GM23338 (cell line): Measurements from ENCODE around the gene TAT. TPM values are rescaled to one million over a fixed set of nuclear protein-coding genes. Genes with fewer than 3 reads are reported as not detected.

Experiments
- ATAC-seq: fragments of 200-7000 bp; cut with Tn5 transposase; 3 replicates; pipeline ENCODE4 v1.9.1; 2020
- DNase-seq: peaks from one replicate; pipeline ENCODE4 v3.0.0-alpha.2; 2015; ENCODE audit warnings: low spot score
- H2AFZ ChIP-seq: fragments of 200-600 bp; sonication (generic); 2 replicates; pipeline ENCODE4 v1.8.0; 2016; ENCODE audit warnings: antibody characterized with exemption, mild to moderate bottlenecking, moderate library complexity
- H3F3A ChIP-seq: fragments of 200-600 bp; sonication (generic); replicated peaks from 2 replicates; pipeline ENCODE4 v1.8.0; 2017; ENCODE audit warnings: antibody characterized with exemption, mixed run types, low read depth
- H3K27ac ChIP-seq: fragments of 200-600 bp; sonication (generic); 2 replicates; pipeline ENCODE4 v1.6.1; 2016; ENCODE audit warnings: low read depth
- H3K27me3 ChIP-seq: fragments of 200-600 bp; sonication (generic); 2 replicates; pipeline ENCODE4 v1.8.0; 2016; ENCODE audit warnings: mild to moderate bottlenecking, mixed run types, moderate library complexity; ENCODE audit not compliant: insufficient read depth
- H3K36me3 ChIP-seq: fragments of 200-600 bp; sonication (generic); 2 replicates; pipeline ENCODE4 v1.8.0; 2016; ENCODE audit warnings: mild to moderate bottlenecking; ENCODE audit not compliant: insufficient read depth
- H3K4me1 ChIP-seq: fragments of 200-600 bp; sonication (generic); 2 replicates; pipeline ENCODE4 v1.8.0; 2016; ENCODE audit warnings: mild to moderate bottlenecking, moderate library complexity; ENCODE audit not compliant: insufficient read depth
- H3K4me2 ChIP-seq: fragments of 200-600 bp; sonication (generic); 2 replicates; pipeline ENCODE4 v1.7.1; 2017; ENCODE audit warnings: mixed run types
- H3K4me3 ChIP-seq: fragments of 200-600 bp; sonication (generic); 2 replicates; pipeline ENCODE4 v1.6.1; 2016; ENCODE audit warnings: mixed run types
- H3K79me2 ChIP-seq: fragments of 200-600 bp; sonication (generic); replicated peaks from 2 replicates; pipeline ENCODE4 v1.8.0; 2017; ENCODE audit warnings: mild to moderate bottlenecking; ENCODE audit not compliant: insufficient read depth
- H3K9me2 ChIP-seq: fragments of 200-600 bp; sonication (generic); 2 replicates; pipeline ENCODE4 v1.8.0; 2017; ENCODE audit not compliant: insufficient read depth
- H4K20me1 ChIP-seq: fragments of 200-600 bp; sonication (generic); replicated peaks from 2 replicates; pipeline ENCODE4 v1.8.0; 2017; ENCODE audit warnings: mild to moderate bottlenecking; ENCODE audit not compliant: insufficient read depth
- H3K27ac Mint-ChIP-seq: 2 replicates; pipeline ENCODE4 v1.8.0; 2020; ENCODE audit warnings: inconsistent platforms, mild to moderate bottlenecking, moderate library complexity, mixed read lengths
- H3K27me3 Mint-ChIP-seq: 3 replicates; pipeline ENCODE4 v1.8.0; 2022; ENCODE audit warnings: low read depth, mild to moderate bottlenecking, moderate library complexity, mixed read lengths, inconsistent platforms; ENCODE audit not compliant: insufficient read depth, poor library complexity
- H3K36me3 Mint-ChIP-seq: 3 replicates; pipeline ENCODE4 v1.8.0; 2021; ENCODE audit warnings: low read depth, mild to moderate bottlenecking, inconsistent platforms, moderate library complexity, mixed read lengths
- H3K4me1 Mint-ChIP-seq: 3 replicates; pipeline ENCODE4 v1.8.0; 2020; ENCODE audit warnings: mild to moderate bottlenecking, inconsistent platforms, mixed read lengths
- H3K4me3 Mint-ChIP-seq: 3 replicates; pipeline ENCODE4 v1.8.0; 2021; ENCODE audit warnings: moderate library complexity, mild to moderate bottlenecking, inconsistent platforms, mixed read lengths
- H3K9me3 Mint-ChIP-seq: 3 replicates; pipeline ENCODE4 v1.8.0; 2020; ENCODE audit warnings: moderate library complexity, mild to moderate bottlenecking, inconsistent platforms, mixed read lengths
- JUNB ChIP-seq: IDR thresholded peaks from one replicate; pipeline ENCODE4 v1.6.1; 2016; ENCODE audit warnings: antibody characterized with exemption; ENCODE audit not compliant: unreplicated experiment
- NANOG ChIP-seq: IDR thresholded peaks from 2 replicates; pipeline ENCODE4 v1.6.1; 2016; ENCODE audit warnings: antibody characterized with exemption, borderline replicate concordance
- POLR2AphosphoS5 ChIP-seq: IDR thresholded peaks from 2 replicates; pipeline ENCODE4 v1.6.1; 2016; ENCODE audit warnings: antibody characterized with exemption, low read depth
- ZNF114 ChIP-seq: fragments of 250-450 bp; sonication (Bioruptor Pico); IDR thresholded peaks from 2 replicates; pipeline ENCODE4 v1.5.0; 2020; ENCODE audit warnings: mild to moderate bottlenecking, moderate library complexity
- polyA plus RNA-seq: library from polyadenylated mRNA; unstranded; fragments of >200 nt; fragmentation: Nextera tagmentation; extraction: Ambion mirVana; gene quantifications from 2 replicates; pipeline ENCODE4 v1.2.1, GENCODE V29; 2016
- total RNA-seq: library from RNA; depleted of rRNA; stranded (reverse); fragments of >200 nt; shearing (Covaris generic); gene quantifications from 2 replicates; pipeline ENCODE4 v1.2.3, GENCODE V29; 2014
- TF ChIP-seq, protein P1 (sequence below): IDR thresholded peaks from one replicate; pipeline ENCODE4 v1.6.1; 2018; ENCODE audit warnings: antibody characterized with exemption; ENCODE audit not compliant: unreplicated experiment
- TF ChIP-seq, protein P2 (sequence below), 2 experiments: fragments of 200-600 bp in 1 of 2; sonication (generic) in 1 of 2; conservative IDR thresholded peaks; 2 replicates each; pipeline versions ENCODE4 v1.5.1 to v1.6.1; 2016 to 2017; ENCODE audit warnings: antibody characterized with exemption in 2 of 2, low read depth in 2 of 2, mild to moderate bottlenecking in 2 of 2, moderate library complexity in 1 of 2
- TF ChIP-seq, protein P3 (sequence below): IDR thresholded peaks from 2 replicates; pipeline ENCODE4 v1.6.1; 2016; ENCODE audit warnings: antibody characterized with exemption
- TF ChIP-seq, protein P4 (sequence below): fragments of 250-450 bp; sonication (Bioruptor Pico); IDR thresholded peaks from 2 replicates; pipeline ENCODE4 v1.5.0; 2020; ENCODE audit warnings: mild to moderate bottlenecking, moderate library complexity

TAT gene
- total and polyA plus RNA-seq, 2 experiments from 2014 or later: 0.05 TPM; not detected in 1

DNA sequence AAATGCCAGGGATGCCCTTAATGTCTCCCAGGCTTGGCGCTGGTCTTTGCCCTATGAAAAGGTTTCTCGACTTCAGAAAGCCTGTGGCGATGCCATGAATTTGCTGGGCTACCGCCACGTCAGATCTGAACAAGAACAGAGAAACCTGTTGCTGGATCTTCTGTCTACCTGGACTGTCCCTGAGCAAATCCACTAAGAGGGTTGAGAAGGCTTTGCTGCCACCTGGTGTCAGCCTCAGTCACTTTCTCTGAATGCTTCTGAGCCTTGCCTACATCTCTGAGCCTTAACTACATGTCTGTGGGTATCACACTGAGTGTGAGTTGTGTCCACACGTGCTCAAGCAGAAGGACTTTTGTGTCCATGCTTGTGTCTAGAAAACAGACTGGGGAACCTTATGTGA lies 39.2 kb downstream of the TAT start:
- H3K4me3 Mint-ChIP-seq: no peak overlapping the region
- Histone ChIP-seq H3K9me2 (no peaks in the 10 kb centered on the region), H3K27me3 (no peaks in the 10 kb centered on the region), H3K4me3 (no peak overlapping the region), H4K20me1 (no peaks in the 10 kb centered on the region; the same call in 1 of the 2 replicates), H3K27ac (no peak overlapping the region), H3K4me1 (no peaks in the 10 kb centered on the region), H3K36me3 (no peaks in the 10 kb centered on the region), H3K4me2 (no peak overlapping the region), H3K79me2 (no peaks in the 10 kb centered on the region), H3F3A (no peaks in the 10 kb centered on the region), H2AFZ (no peak overlapping the region)
- TF ChIP-seq, protein P1, sequence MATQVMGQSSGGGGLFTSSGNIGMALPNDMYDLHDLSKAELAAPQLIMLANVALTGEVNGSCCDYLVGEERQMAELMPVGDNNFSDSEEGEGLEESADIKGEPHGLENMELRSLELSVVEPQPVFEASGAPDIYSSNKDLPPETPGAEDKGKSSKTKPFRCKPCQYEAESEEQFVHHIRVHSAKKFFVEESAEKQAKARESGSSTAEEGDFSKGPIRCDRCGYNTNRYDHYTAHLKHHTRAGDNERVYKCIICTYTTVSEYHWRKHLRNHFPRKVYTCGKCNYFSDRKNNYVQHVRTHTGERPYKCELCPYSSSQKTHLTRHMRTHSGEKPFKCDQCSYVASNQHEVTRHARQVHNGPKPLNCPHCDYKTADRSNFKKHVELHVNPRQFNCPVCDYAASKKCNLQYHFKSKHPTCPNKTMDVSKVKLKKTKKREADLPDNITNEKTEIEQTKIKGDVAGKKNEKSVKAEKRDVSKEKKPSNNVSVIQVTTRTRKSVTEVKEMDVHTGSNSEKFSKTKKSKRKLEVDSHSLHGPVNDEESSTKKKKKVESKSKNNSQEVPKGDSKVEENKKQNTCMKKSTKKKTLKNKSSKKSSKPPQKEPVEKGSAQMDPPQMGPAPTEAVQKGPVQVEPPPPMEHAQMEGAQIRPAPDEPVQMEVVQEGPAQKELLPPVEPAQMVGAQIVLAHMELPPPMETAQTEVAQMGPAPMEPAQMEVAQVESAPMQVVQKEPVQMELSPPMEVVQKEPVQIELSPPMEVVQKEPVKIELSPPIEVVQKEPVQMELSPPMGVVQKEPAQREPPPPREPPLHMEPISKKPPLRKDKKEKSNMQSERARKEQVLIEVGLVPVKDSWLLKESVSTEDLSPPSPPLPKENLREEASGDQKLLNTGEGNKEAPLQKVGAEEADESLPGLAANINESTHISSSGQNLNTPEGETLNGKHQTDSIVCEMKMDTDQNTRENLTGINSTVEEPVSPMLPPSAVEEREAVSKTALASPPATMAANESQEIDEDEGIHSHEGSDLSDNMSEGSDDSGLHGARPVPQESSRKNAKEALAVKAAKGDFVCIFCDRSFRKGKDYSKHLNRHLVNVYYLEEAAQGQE: no peak
- TF ChIP-seq, protein P2, sequence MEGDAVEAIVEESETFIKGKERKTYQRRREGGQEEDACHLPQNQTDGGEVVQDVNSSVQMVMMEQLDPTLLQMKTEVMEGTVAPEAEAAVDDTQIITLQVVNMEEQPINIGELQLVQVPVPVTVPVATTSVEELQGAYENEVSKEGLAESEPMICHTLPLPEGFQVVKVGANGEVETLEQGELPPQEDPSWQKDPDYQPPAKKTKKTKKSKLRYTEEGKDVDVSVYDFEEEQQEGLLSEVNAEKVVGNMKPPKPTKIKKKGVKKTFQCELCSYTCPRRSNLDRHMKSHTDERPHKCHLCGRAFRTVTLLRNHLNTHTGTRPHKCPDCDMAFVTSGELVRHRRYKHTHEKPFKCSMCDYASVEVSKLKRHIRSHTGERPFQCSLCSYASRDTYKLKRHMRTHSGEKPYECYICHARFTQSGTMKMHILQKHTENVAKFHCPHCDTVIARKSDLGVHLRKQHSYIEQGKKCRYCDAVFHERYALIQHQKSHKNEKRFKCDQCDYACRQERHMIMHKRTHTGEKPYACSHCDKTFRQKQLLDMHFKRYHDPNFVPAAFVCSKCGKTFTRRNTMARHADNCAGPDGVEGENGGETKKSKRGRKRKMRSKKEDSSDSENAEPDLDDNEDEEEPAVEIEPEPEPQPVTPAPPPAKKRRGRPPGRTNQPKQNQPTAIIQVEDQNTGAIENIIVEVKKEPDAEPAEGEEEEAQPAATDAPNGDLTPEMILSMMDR (conservative IDR thresholded peaks at IDR 0.05; ENCODE audit: low read depth in 2 of 2): peak; percentile 68 to 93
- DNase-seq (peak; percentile 82), ATAC-seq (peak; percentile 87)
- peaks cover 7% of the 10 kb centered on the region for H3K4me1 Mint-ChIP-seq
- peaks cover 3% of the 10 kb centered on the region for H3K27me3 Mint-ChIP-seq
- H3K27ac Mint-ChIP-seq: no peak overlapping the region
- H3K36me3 Mint-ChIP-seq: no peaks in the 10 kb centered on the region; the same call in 2 of the 3 replicates
- H3K9me3 Mint-ChIP-seq: no peaks in the 10 kb centered on the region

DNA sequence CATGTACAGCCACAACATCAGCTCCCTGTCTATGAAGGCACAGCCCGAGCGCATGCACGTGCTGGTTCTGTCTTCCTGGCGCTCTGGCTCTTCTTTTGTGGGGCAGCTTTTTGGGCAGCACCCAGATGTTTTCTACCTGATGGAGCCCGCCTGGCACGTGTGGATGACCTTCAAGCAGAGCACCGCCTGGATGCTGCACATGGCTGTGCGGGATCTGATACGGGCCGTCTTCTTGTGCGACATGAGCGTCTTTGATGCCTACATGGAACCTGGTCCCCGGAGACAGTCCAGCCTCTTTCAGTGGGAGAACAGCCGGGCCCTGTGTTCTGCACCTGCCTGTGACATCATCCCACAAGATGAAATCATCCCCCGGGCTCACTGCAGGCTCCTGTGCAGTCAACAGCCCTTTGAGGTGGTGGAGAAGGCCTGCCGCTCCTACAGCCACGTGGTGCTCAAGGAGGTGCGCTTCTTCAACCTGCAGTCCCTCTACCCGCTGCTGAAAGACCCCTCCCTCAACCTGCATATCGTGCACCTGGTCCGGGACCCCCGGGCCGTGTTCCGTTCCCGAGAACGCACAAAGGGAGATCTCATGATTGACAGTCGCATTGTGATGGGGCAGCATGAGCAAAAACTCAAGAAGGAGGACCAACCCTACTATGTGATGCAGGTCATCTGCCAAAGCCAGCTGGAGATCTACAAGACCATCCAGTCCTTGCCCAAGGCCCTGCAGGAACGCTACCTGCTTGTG lies 40.0 kb downstream of the TAT start:
- Histone ChIP-seq H3K9me2 (no peaks in the 10 kb centered on the region), H3K27me3 (no peaks in the 10 kb centered on the region), H3K79me2 (no peaks in the 10 kb centered on the region), H3K4me1 (no peaks in the 10 kb centered on the region), H3F3A (no peaks in the 10 kb centered on the region), H4K20me1 (no peaks in the 10 kb centered on the region), H3K4me2 (no peak overlapping the region), H3K36me3 (no peaks in the 10 kb centered on the region), H3K27ac (no peak overlapping the region), H3K4me3 (no peak overlapping the region), H2AFZ (no peak overlapping the region)
- H3K4me1 Mint-ChIP-seq: peaks cover 7% of the 10 kb centered on the region
- H3K9me3 Mint-ChIP-seq: no peaks in the 10 kb centered on the region
- H3K27me3 Mint-ChIP-seq: peaks cover 3% of the 10 kb centered on the region
- no peak for ATAC-seq
- no peaks in the 10 kb centered on the region; the same call in 2 of the 3 replicates for H3K36me3 Mint-ChIP-seq
- no peak overlapping the region for H3K4me3 Mint-ChIP-seq
- no peak overlapping the region for H3K27ac Mint-ChIP-seq
- DNase-seq: no peak
- TF ChIP-seq JUNB: no peak
- TF ChIP-seq, protein P3, sequence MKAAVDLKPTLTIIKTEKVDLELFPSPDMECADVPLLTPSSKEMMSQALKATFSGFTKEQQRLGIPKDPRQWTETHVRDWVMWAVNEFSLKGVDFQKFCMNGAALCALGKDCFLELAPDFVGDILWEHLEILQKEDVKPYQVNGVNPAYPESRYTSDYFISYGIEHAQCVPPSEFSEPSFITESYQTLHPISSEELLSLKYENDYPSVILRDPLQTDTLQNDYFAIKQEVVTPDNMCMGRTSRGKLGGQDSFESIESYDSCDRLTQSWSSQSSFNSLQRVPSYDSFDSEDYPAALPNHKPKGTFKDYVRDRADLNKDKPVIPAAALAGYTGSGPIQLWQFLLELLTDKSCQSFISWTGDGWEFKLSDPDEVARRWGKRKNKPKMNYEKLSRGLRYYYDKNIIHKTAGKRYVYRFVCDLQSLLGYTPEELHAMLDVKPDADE: no peak
- TF ChIP-seq NANOG: no peak
- no peak for TF ChIP-seq ZNF114 (CRISPR knock-in tag)
- no peak for TF ChIP-seq POLR2AphosphoS5
- TF ChIP-seq, protein P4, sequence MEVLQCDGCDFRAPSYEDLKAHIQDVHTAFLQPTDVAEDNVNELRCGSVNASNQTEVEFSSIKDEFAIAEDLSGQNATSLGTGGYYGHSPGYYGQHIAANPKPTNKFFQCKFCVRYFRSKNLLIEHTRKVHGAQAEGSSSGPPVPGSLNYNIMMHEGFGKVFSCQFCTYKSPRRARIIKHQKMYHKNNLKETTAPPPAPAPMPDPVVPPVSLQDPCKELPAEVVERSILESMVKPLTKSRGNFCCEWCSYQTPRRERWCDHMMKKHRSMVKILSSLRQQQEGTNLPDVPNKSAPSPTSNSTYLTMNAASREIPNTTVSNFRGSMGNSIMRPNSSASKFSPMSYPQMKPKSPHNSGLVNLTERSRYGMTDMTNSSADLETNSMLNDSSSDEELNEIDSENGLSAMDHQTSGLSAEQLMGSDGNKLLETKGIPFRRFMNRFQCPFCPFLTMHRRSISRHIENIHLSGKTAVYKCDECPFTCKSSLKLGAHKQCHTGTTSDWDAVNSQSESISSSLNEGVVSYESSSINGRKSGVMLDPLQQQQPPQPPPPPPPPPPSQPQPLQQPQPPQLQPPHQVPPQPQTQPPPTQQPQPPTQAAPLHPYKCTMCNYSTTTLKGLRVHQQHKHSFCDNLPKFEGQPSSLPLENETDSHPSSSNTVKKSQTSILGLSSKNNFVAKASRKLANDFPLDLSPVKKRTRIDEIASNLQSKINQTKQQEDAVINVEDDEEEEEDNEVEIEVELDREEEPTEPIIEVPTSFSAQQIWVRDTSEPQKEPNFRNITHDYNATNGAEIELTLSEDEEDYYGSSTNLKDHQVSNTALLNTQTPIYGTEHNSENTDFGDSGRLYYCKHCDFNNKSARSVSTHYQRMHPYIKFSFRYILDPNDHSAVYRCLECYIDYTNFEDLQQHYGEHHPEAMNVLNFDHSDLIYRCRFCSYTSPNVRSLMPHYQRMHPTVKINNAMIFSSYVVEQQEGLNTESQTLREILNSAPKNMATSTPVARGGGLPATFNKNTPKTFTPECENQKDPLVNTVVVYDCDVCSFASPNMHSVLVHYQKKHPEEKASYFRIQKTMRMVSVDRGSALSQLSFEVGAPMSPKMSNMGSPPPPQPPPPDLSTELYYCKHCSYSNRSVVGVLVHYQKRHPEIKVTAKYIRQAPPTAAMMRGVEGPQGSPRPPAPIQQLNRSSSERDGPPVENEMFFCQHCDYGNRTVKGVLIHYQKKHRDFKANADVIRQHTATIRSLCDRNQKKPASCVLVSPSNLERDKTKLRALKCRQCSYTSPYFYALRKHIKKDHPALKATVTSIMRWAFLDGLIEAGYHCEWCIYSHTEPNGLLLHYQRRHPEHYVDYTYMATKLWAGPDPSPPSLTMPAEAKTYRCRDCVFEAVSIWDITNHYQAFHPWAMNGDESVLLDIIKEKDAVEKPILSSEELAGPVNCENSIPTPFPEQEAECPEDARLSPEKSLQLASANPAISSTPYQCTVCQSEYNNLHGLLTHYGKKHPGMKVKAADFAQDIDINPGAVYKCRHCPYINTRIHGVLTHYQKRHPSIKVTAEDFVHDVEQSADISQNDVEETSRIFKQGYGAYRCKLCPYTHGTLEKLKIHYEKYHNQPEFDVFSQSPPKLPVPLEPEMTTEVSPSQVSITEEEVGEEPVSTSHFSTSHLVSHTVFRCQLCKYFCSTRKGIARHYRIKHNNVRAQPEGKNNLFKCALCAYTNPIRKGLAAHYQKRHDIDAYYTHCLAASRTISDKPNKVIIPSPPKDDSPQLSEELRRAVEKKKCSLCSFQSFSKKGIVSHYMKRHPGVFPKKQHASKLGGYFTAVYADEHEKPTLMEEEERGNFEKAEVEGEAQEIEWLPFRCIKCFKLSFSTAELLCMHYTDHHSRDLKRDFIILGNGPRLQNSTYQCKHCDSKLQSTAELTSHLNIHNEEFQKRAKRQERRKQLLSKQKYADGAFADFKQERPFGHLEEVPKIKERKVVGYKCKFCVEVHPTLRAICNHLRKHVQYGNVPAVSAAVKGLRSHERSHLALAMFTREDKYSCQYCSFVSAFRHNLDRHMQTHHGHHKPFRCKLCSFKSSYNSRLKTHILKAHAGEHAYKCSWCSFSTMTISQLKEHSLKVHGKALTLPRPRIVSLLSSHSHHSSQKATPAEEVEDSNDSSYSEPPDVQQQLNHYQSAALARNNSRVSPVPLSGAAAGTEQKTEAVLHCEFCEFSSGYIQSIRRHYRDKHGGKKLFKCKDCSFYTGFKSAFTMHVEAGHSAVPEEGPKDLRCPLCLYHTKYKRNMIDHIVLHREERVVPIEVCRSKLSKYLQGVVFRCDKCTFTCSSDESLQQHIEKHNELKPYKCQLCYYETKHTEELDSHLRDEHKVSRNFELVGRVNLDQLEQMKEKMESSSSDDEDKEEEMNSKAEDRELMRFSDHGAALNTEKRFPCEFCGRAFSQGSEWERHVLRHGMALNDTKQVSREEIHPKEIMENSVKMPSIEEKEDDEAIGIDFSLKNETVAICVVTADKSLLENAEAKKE (CRISPR knock-in tag): no peak
